Ovary (tissue), 9 donors: Measurements from ENCODE around the gene GRK5. TPM values are rescaled to one million over a fixed set of nuclear protein-coding genes. Genes with fewer than 3 reads are reported as not detected.
A peak's percentile ranks its signal among the peaks of the same experiment; 100 is the strongest.

Experiments
- DNase-seq, 5 donors: peaks; one replicate each; pipeline ENCODE4 v3.0.0-alpha.2; 2019 to 2020
- H3K27ac ChIP-seq, 2 donors: fragments of 200-600 bp; one replicate each; pipeline versions ENCODE4 v1.5.1 to v1.8.0; 2019 to 2022
- H3K27me3 ChIP-seq: fragments of 200-600 bp; one replicate; pipeline ENCODE4 v1.8.0; 2022
- H3K36me3 ChIP-seq: fragments of 200-600 bp; sonication (generic); one replicate; pipeline ENCODE4 v1.5.1; 2019
- H3K4me1 ChIP-seq: one replicate; pipeline ENCODE4 v1.8.1; 2013; ENCODE audit warnings: mild to moderate bottlenecking, moderate library complexity; ENCODE audit not compliant: insufficient read depth
- H3K4me3 ChIP-seq: fragments of 200-600 bp; sonication (generic); one replicate; pipeline ENCODE4 v1.5.1; 2017
- H3K9me3 ChIP-seq, 2 donors: fragments of 200-600 bp in 1 of 2; sonication (generic) in 1 of 2; one replicate each; pipeline versions ENCODE4 v1.5.1 to v1.8.1; 2013 to 2019; ENCODE audit warnings: mild to moderate bottlenecking in 1 of 2, moderate library complexity in 1 of 2
- CTCF ChIP-seq, 3 donors: fragments of 450-650 bp in 2 of 3; fragments of 200-600 bp in 1 of 3; IDR thresholded peaks; one replicate each; pipeline versions ENCODE4 v1.5.1 to v1.8.0; 2016 to 2022; ENCODE audit warnings: antibody characterized with exemption in 3 of 3, mild to moderate bottlenecking in 1 of 3
- EP300 ChIP-seq: sonication (generic); formaldehyde crosslinking; IDR thresholded peaks from one replicate; pipeline ENCODE4 v1.6.1; 2017; ENCODE audit warnings: antibody characterized with exemption
- POLR2A ChIP-seq: fragments of 450-650 bp; IDR thresholded peaks from one replicate; pipeline ENCODE4 v1.6.1; 2017; ENCODE audit warnings: antibody characterized with exemption, mild to moderate bottlenecking, moderate library complexity
- WGBS, 3 donors: extraction: QIAGEN DNeasy Blood & Tissue Kit in 1 of 3; methylation state at CpG; one replicate each; pipeline versions ENCODE4 v1.1.5 to v1.1.7; 2013 to 2017; 5-methylcytosine and 5-hydroxymethylcytosine counted together
- intact Hi-C, 4 donors: fragments of 100-400 bp; cut with DNase I; formaldehyde crosslinking; loops; one replicate each; pipeline versions ENCODE4 v1.11.0 to v1.15.1; 2022 to 2023
- polyA plus RNA-seq, 2 donors: library from polyadenylated mRNA; stranded (reverse); fragments of 200-250 nt in 1 of 2; fragments of 350-450 nt in 1 of 2; fragmentation: Illumina TruSeq in 1 of 2; extraction: RNeasy Lipid Tissue Mini Kit (QIAGEN cat#74804) in 1 of 2; gene quantifications; one replicate each; pipeline ENCODE4 v1.2.3, GENCODE V29; 2013 to 2014
- total RNA-seq, 7 donors: library from RNA; depleted of rRNA in 2 of 7; stranded (reverse); fragments of >200 nt in 2 of 7; fragmentation: NEBNext Ultra II Directional in 3 of 7; extraction: Animal tissue kit (Norgen Biotek cat#: 25700) in 3 of 7; gene quantifications; one replicate each; pipeline versions ENCODE4 v1.1.0 to v1.2.4, GENCODE V29; 2016 to 2023
- donor health status: DM: no; HTN: no; CAD: no; lungs with moderate emphysema.
- donor health status: DM: no; HTN: no; CAD: no.
- donor health status: Bipolar disorder and iron deficiency.
- donor health status: DM: yes; HTN: yes; CAD: no.
- donor health status: DM: no; HTN: no; CAD: no.
- donor health status: DM: yes; HTN: yes; CAD: no.

GRK5 gene
- total and polyA plus RNA-seq, 9 donors = 10.0 to 115 (median 38.2) TPM

- 84 to 95% (median 92%) methylated on average over 5 of the region's 5 CpGs for WGBS, 3 donors
- Histone ChIP-seq H3K9me3 (no peaks in the 10 kb centered on the region), H3K36me3 (no peaks in the 10 kb centered on the region), H3K27me3 (no peaks in the 10 kb centered on the region), H3K4me3 (no peak overlapping the region), H3K4me1 (peaks cover 12% of the 10 kb centered on the region), H3K27ac (no peak overlapping the region)
- no peak for TF ChIP-seq POLR2A
- TF ChIP-seq CTCF (IDR thresholded peaks at IDR 0.05) = no peak
- no peak for TF ChIP-seq EP300
- intact Hi-C loops = no loop called here
- DNase-seq = no peak
Measured at GRCh38 chr10:119439922-119440321, 232.6 kb downstream of the GRK5 start.

- Histone ChIP-seq H3K4me1 (peaks cover 12% of the 10 kb centered on the region), H3K4me3 (no peak overlapping the region), H3K9me3 (no peaks in the 10 kb centered on the region), H3K36me3 (no peaks in the 10 kb centered on the region), H3K27me3 (no peaks in the 10 kb centered on the region), H3K27ac (peak overlapping the region; percentile 43 to 94)
- TF ChIP-seq EP300 = peak; percentile 70
- TF ChIP-seq CTCF (IDR thresholded peaks at IDR 0.05) = no peak
- intact Hi-C loops = no loop called here
- WGBS, 3 donors = 15 to 26% (median 15%) methylated on average over 17 to 18 of the region's 18 CpGs
- DNase-seq = peak; percentile 71 to 80 (median 72)
Measured at GRCh38 chr10:119441151-119441821, 233.9 kb downstream of the GRK5 start.

- peak in 3 of 5 donors; percentile 32 to 57 (median 55) for DNase-seq
- Histone ChIP-seq H3K27ac (peak overlapping the region; percentile 43 to 94), H3K27me3 (no peaks in the 10 kb centered on the region), H3K36me3 (no peaks in the 10 kb centered on the region), H3K4me3 (no peak overlapping the region), H3K9me3 (no peaks in the 10 kb centered on the region), H3K4me1 (peaks cover 12% of the 10 kb centered on the region)
- WGBS, 3 donors = 80 to 85% (median 84%) methylated on average over 21 to 25 of the region's 25 CpGs
- intact Hi-C loops = loop anchor here in 1 of 4 donors (2.0 kb wide), 1 partner anchor 233 kb away; no protein-coding TSS in a partner anchor
- TF ChIP-seq CTCF (IDR thresholded peaks at IDR 0.05) (no peak), EP300 (no peak), POLR2A (no peak)
Measured at GRCh38 chr10:119441921-119442757, 234.8 kb downstream of the GRK5 start.

DNA sequence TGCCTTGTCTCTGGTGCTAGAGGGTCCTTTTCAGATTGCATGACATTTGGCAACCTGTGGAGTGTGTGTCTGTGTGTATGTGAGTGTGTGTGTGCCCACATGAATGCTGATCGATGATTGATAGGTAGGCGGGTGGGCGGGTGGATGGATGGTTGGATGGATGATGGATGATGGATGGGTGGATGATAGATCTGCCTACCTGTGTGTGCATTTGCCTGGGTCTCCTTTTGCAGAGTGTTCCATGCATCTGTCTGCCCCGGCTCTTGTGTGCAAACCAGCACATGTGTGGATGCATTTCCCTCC is 235.3 kb downstream of the GRK5 start:
- TF ChIP-seq EP300 = no peak
- no peak for TF ChIP-seq CTCF (IDR thresholded peaks at IDR 0.05)
- no peak for TF ChIP-seq POLR2A
- no peaks in the 10 kb centered on the region for H3K27me3 ChIP-seq
- 94 to 97% (median 96%) methylated on average over 4 of the region's 4 CpGs for WGBS, 3 donors
- intact Hi-C loops = loop anchor here in 1 of 4 donors (2.0 kb wide), 1 partner anchor 234 kb away; no protein-coding TSS in a partner anchor
- DNase-seq = no peak
- no peaks in the 10 kb centered on the region for H3K9me3 ChIP-seq
- no peak overlapping the region for H3K4me3 ChIP-seq
- no peak overlapping the region for H3K27ac ChIP-seq
- no peaks in the 10 kb centered on the region for H3K36me3 ChIP-seq
- peaks cover 12% of the 10 kb centered on the region for H3K4me1 ChIP-seq
